ENCODE results near the gene RPGRIP1. TPM values are rescaled to one million over a fixed set of nuclear protein-coding genes. Genes with fewer than 3 reads are reported as not detected.

RPGRIP1 gene
- total RNA-seq, 2 experiments from 2014 or later = not detected

DNA sequence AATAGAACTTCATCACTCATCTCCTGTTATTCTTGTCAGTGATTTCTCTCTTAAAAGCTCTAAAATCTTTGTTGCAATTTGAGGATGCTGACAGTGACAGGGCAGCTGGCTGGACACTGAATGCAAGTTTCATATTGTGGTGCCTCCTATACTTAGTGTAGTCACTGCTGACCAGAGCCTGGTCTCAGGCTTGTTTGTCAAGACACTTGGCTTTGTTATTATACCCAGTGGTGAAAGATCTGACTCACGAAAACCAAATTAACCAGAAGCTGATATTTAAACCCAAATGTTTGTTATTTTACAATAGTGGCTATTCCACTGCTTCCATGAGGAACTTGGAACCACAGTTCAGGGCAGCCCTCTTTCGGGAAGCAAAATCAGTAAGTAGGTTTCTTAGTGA, 42.8 kb downstream of the RPGRIP1 start:
- Mint-ChIP-seq H3K4me1 (ENCODE audit: low read depth) (peaks cover 3% of the 10 kb centered on the region), H3K27me3 (peaks cover 2% of the 10 kb centered on the region), H3K36me3 (ENCODE audit: low read depth) (no peaks in the 10 kb centered on the region), H3K27ac (no peak overlapping the region), H3K9me3 (no peaks in the 10 kb centered on the region), H3K4me3 (no peak overlapping the region)
- DNase-seq (no peak), ATAC-seq (no peak)
- POLR2A ChIA-PET = interaction anchor here (1.6 kb wide), 1 partner anchor 66 kb away, joined by 3 read pairs; no protein-coding TSS in a partner anchor
- TF ChIP-seq, protein P1, sequence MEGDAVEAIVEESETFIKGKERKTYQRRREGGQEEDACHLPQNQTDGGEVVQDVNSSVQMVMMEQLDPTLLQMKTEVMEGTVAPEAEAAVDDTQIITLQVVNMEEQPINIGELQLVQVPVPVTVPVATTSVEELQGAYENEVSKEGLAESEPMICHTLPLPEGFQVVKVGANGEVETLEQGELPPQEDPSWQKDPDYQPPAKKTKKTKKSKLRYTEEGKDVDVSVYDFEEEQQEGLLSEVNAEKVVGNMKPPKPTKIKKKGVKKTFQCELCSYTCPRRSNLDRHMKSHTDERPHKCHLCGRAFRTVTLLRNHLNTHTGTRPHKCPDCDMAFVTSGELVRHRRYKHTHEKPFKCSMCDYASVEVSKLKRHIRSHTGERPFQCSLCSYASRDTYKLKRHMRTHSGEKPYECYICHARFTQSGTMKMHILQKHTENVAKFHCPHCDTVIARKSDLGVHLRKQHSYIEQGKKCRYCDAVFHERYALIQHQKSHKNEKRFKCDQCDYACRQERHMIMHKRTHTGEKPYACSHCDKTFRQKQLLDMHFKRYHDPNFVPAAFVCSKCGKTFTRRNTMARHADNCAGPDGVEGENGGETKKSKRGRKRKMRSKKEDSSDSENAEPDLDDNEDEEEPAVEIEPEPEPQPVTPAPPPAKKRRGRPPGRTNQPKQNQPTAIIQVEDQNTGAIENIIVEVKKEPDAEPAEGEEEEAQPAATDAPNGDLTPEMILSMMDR (IDR thresholded peaks at IDR 0.05) = no peak
- intact Hi-C loops (cut with micrococcal nuclease) = no loop called here
- CTCF ChIA-PET = interaction anchor here (1.3 kb wide), 1 partner anchor 25 kb away, joined by 4 read pairs; no protein-coding TSS in a partner anchor

DNA sequence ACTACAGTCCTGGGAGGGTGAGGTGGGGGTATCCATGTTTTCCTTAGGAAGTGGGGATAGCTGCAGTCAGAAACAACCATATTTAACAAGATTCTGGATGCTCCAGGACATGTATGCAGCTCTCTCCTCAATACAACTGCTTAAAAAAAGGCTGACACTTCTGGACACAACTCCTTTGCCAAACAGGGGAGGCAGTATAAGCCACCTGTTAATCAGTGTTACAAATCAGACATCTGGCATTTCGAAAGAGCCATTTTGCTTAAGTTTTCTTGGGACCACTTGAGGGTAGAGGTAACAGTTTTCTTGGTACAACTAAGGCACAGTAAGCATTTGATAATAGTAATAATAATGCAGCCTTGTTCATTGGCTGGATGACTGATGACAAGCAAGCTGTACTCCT, 47.1 kb downstream of the RPGRIP1 start:
- no peak overlapping the region for H3K27ac Mint-ChIP-seq
- H3K4me3 Mint-ChIP-seq = no peak overlapping the region
- ChIA-PET POLR2A (interaction anchor here (0.9 to 1.0 kb wide), 2 partner anchors 49 to 72 kb away, joined by 3 read pairs; no protein-coding TSS in a partner anchor), CTCF (interaction anchor here (0.8 kb wide), 1 partner anchor 28 kb away, joined by 3 read pairs; no protein-coding TSS in a partner anchor)
- H3K27me3 Mint-ChIP-seq = peaks cover 2% of the 10 kb centered on the region
- no peaks in the 10 kb centered on the region for H3K36me3 Mint-ChIP-seq (ENCODE audit: low read depth)
- intact Hi-C loops (cut with micrococcal nuclease) = no loop called here
- ATAC-seq (no peak), DNase-seq (no peak)
- no peaks in the 10 kb centered on the region for H3K4me1 Mint-ChIP-seq (ENCODE audit: low read depth)
- no peaks in the 10 kb centered on the region for H3K9me3 Mint-ChIP-seq
- TF ChIP-seq, protein P1 (IDR thresholded peaks at IDR 0.05) = no peak

Other genes starting within 250 kb of the RPGRIP1 start
- not detected for gene TPPP2, start 249.9 kb upstream of the RPGRIP1 start, total RNA-seq
- not detected for gene RNASE13, start 245.3 kb upstream of the RPGRIP1 start, total RNA-seq
- not detected for gene RNASE7, start 237.7 kb upstream of the RPGRIP1 start, total RNA-seq
- not detected for gene RNASE8, start 222.3 kb upstream of the RPGRIP1 start, total RNA-seq
- under 1 TPM; 0.18 to 0.23 TPM for gene ARHGEF40, start 209.8 kb upstream of the RPGRIP1 start, total RNA-seq
- 1 to 10 TPM; 7.2 to 8.2 TPM for gene ZNF219, start 181.4 kb upstream of the RPGRIP1 start, total RNA-seq
- not detected for gene TMEM253, start 179.0 kb upstream of the RPGRIP1 start, total RNA-seq
- gene OR5AU1, start 124.0 kb upstream of the RPGRIP1 start, total RNA-seq = under 1 TPM in 1 of 2 experiments, not detected in 1; 0.07 TPM
- 1,000 to 10,000 TPM; 1,078 to 1,115 TPM for gene HNRNPC, start 10.6 kb upstream of the RPGRIP1 start, total RNA-seq
- gene SUPT16H, start 103.9 kb downstream of the RPGRIP1 start, total RNA-seq = 100 to 1,000 TPM; 171 to 173 TPM
- gene CHD8, start 176.0 kb downstream of the RPGRIP1 start, total RNA-seq = 10 to 100 TPM; 82.3 to 85.3 TPM
- gene RAB2B, start 196.9 kb downstream of the RPGRIP1 start, total RNA-seq = 10 to 100 TPM; 18.2 to 19.8 TPM
- gene TOX4, start 197.1 kb downstream of the RPGRIP1 start, total RNA-seq = 10 to 100 TPM; 65.2 to 65.8 TPM
- gene METTL3, start 231.3 kb downstream of the RPGRIP1 start, total RNA-seq = 10 to 100 TPM; 66.7 to 70.8 TPM
- gene SALL2, start 246.3 kb downstream of the RPGRIP1 start, total RNA-seq = 1 to 10 TPM; 2.9 to 3.5 TPM

Data from activated CD8-positive, alpha-beta T cell treated with anti-CD3 and anti-CD28 coated beads for 36 hours (primary cell).